GM21576 (cell line): ENCODE data around the gene SPDYE6.
"Not testable (repeated sequence)": the region's sequence is repeated elsewhere in the genome, so short reads cannot be mapped to it uniquely, and the experiment has no call there.

Experiments
- ATAC-seq: cut with Tn5 transposase; IDR thresholded peaks from one replicate; pipeline ENCODE4 v1.9.1; 2021; ENCODE audit warnings: mild to moderate bottlenecking, moderate library complexity; ENCODE audit not compliant: unreplicated experiment

SPDYE6 gene

GRCh38 chr7:102356344-102356743 is at the start of gene SPDYE6:
TSS of gene SPDYE6 (minus strand) at chr7:102356444. CDS start at chr7:102356023, 421 bp downstream.
- not testable (repeated sequence) for ATAC-seq

DNA sequence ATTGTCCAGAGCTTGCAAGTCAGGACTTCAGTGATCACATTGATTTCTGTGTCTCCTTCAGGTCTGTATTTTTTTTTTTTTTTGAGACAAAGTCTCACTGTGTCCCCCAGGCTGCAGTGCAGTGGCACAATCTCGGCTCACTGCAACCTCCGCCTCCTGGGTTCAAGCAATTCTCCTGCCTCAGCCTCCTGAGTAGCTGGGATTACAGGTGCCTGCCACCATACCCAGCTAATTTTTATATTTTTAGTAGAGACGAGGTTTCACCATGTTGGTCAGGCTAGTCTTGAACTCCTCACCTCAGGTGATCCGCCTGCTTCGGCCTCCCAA is 48.6 kb upstream of the SPDYE6 start:
- not testable (repeated sequence) for ATAC-seq

DNA sequence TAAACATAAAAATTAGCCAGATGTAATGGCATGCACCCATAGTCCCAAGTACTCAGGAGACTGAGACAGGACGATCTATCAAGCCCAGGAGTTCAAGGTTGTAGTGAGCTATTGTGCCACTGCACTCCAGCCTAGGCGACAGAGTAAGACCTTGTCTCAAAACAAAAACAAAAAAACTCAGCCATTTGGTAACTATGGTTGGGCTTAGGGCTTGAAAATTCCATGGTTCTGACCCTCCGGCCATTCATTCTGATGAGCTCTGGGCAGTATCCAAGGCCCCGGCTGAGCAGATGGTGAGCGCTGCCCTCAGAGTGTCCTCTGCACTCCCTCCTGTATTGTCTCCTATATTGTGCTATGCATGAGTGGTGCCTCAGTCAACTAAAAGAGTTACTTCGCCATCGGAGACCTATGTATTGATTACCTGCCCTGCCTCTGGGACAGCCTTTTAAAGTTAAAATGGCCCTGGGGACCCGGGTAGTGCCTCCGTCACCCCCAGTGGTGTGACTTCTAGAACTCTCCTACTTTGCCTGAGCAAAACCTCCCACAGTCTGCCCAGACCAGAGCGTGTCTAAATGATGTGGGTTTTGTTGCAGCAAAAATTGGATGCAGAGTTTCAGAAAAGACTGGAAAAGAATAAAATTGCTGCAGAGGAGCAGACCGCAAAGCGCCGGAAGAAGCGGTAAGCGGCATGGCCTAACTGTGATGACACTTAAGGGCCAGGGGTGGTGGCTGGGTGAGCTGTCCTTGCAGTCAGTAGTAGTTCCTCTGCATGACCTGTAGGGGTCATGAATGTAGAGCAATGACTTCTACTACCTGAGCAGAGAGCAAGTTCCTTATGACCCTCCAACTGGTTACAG is 48.0 kb upstream of the SPDYE6 start:
- ATAC-seq = peak; percentile 76

DNA sequence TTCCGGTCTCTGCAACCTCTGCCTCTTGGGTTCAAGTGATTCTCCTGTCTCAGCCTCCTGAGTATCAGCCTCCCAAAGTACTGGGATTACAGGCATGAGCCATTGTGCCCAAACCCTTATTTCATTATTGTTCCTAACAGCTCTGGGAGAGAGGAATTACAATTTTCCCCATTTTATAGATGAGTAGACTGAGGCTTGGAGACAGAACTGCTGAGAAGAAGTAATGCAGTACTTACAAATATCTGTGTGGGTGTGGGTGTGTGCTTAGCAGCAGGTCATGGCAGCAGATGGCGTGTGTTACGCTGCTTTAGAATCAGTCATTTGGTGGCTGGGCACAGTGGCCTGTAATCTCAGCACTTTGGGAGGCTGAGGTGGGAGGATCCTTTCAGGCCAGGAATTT is 47.3 kb upstream of the SPDYE6 start:
- ATAC-seq = no peak

- ATAC-seq = no peak
These were observed 44.1 kb upstream of the SPDYE6 start for GRCh38 chr7:102400360-102400759.

GRCh38 chr7:102398543-102398942 is 42.3 kb upstream of the SPDYE6 start:
- no peak for ATAC-seq

- no peak for ATAC-seq
These were observed 40.4 kb upstream of the SPDYE6 start for GRCh38 chr7:102396710-102397019.

- peak; percentile 98 for ATAC-seq
These were observed 39.8 kb upstream of the SPDYE6 start, which contains the start of gene PRKRIP1 for GRCh38 chr7:102395873-102396709. TSS of gene PRKRIP1 (plus strand) at chr7:102396363. CDS start at chr7:102396412, 49 bp downstream.

GRCh38 chr7:102395592-102395872 is 39.3 kb upstream of the SPDYE6 start:
- ATAC-seq = no peak

DNA sequence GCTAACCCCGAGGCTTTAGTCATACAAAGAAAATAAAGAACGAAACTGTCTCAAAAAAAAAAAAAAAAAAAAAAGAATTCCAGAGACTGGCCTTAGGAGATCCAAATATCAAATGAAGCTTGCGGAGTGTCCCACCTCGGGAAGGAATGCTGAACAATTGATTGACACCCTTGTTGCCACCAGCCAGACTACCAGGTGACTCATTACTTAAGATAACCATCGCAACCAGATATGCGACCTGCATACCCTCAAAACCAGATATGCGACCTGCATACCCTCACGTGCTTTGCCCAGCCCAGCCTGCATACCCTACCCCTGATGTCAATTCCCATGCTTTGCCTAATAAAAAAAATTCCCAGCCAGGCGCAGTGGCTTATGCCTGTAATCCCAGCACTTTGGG is 37.2 kb upstream of the SPDYE6 start:
- ATAC-seq = no peak

GRCh38 chr7:102392330-102392729 is 36.1 kb upstream of the SPDYE6 start:
- ATAC-seq = no peak

DNA sequence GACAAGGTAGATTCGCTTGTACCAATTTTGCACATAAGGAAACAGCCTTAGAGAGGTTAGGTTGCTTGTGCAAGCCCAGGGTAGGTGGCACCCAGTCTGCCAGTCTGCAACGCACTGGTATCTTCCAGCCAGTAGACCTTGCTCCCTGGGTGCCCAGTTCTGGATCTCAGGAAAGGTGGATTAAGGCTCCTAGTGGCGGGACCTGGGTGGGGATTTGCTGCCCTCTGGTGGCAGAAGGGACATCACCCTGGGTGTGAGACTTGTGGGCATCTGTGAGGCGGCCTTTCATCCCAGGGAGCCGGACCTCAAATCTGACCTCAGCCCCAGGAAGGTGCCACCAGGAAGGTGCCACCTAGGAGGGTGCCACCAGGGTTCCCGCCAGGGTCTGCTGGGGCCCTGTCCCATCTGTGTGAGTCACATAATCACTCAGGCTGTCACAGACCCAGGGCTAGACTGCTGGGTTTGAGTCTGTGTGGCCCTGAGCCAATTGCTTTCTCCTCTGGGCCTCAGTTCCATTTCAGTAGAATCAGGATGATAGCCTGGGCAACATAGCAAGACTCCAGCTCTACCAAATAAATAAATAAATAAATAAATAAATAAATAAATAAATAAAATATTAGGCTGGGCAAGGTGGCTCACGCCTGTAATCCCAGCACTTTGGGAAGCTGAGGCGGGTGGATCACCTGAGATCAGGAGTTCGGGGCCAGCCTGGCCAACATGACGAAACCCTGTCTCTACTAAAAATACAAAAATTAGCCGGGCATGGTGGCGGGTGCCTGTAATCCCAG is 34.6 kb upstream of the SPDYE6 start:
- ATAC-seq = no peak

GRCh38 chr7:102389810-102390209 is 33.6 kb upstream of the SPDYE6 start:
- no peak for ATAC-seq

DNA sequence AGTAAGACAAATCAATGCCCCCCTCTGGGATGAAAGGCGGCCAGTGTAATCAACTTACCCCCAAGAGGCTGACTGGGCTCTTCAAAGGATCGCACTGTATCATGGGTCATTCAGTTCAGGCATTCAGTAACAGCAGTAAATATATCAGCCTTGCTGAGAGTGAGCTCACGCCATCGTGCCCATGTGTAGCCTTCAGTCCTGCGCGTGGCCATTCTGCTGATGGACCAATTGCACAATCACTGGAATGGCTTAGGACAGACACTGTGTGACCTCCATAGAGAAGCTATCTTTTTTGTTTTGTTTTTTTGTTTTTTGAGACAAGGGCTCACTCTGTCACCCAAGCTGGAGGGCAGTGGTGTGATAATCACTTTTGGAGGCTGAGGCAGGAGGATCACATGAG is 30.8 kb upstream of the SPDYE6 start:
- no peak for ATAC-seq

GRCh38 chr7:102381696-102382425 is 25.6 kb upstream of the SPDYE6 start:
- ATAC-seq = not testable (repeated sequence)

GRCh38 chr7:102380837-102381236 is 24.6 kb upstream of the SPDYE6 start:
- ATAC-seq = not testable (repeated sequence)

DNA sequence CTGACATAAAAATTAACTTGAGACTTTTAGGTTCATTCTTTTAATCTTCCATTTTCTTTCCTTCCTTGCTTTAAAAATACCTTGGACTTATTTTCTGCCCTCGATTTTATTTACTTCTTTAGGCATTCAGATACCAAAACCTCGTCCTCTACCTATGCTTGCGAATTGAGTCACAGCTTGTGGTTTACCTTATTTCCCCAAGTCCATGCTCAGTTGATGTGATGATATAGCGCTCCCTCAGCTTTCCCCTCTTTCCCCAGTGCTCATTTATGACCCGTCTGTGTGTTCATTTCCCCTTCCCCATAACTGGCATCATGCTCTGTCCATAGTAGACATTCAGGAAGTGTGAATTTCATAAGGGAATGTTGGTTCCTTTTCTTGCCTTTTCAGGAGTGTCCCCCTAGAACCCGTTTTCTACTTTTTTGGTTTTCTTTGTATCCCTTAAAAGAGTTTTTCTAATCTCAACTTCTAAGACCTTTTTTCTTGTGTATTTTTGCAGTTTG is 20.8 kb upstream of the SPDYE6 start:
- no peak for ATAC-seq

DNA sequence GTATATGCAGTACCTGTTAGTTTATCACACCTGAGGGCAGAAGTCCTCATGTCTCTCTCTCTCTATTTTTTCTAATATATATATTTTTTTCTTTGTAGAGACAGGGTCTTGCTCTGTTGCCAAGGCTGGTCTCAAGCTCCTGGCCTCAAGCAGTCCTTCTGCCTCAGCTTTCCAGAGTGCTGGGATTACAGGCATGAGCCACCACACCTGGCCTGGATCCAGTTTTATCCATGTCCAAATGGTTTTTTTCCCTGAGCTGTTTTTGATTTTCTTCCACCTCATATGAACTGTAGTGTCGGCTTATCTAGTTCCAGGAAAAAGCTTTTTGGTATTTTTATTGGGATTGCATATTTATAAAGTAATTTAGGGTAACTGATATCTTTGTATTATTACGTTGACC is 16.6 kb upstream of the SPDYE6 start:
- ATAC-seq = not testable (repeated sequence)

DNA sequence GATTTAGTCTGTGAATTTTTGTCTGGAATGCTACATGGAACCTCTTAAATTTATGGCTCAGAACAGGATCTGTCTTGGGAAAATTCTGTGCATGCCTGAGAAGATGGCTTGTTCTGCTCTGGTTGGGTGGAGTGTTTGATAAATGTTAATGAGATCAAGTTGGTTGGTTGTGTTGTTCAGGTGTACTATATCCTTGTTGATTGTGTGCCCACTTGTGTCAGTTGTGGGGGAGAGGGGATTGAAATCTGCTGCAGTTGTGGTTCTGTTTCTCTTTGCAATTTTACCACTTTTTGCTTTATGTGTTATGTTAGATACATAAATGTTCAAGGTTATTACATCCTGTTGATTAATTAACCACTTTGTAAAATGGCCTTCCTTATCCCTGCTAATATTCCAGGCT is 13.8 kb upstream of the SPDYE6 start:
- ATAC-seq = not testable (repeated sequence)

- not testable (repeated sequence) for ATAC-seq
These were observed 9.1 kb upstream of the SPDYE6 start for GRCh38 chr7:102365390-102365789.
